ENCODE data around the gene HEPACAM.

HEPACAM gene

DNA sequence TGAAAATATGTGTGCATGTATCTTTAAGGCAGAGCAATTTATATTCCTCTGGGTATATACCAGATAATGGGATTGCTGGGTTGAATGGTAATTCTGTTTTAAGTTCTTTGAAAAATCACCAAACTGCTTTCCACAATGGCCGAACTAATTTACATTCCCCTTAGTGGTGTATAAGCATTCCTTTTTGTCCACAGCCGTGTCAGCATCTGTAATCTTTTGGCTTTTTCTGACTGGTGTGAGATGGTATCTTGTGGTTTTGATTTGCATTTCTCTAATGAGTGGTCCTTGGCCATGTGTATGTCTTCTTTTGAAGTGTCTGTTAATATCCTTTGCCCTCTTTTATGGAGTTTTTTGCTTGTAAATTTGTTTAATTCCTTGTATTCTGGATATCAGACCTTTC is 42.5 kb upstream of the HEPACAM start:
- Histone ChIP-seq H3K79me1 (ENCODE audit: low read length) (no peaks in the 10 kb centered on the region), H3K36me3 (ENCODE audit: control insufficient read depth in 1 of 2, insufficient read depth in 2 of 2, low read length in 2 of 2) (no peaks in the 10 kb centered on the region), H3K4me2 (ENCODE audit: low read length) (no peak overlapping the region), H4K12ac (ENCODE audit: low read depth, low read length) (no peak overlapping the region), H3K9ac (ENCODE audit: low read length) (no peak overlapping the region), H3K18ac (ENCODE audit: low read length) (no peak overlapping the region), H3K79me2 (ENCODE audit: control insufficient read depth, insufficient read depth, low read length, poor library complexity) (no peaks in the 10 kb centered on the region), H3K4me3 (ENCODE audit: low read depth, low read length) (no peak overlapping the region), H4K91ac (ENCODE audit: low read depth, low read length) (no peak overlapping the region), H2AK5ac (ENCODE audit: low read length) (no peak overlapping the region), H3K4me1 (ENCODE audit: control insufficient read depth in 1 of 2, insufficient read depth in 2 of 2, low read length in 2 of 2) (no peaks in the 10 kb centered on the region), H3K23ac (ENCODE audit: low read length) (no peak overlapping the region), H3K4ac (ENCODE audit: low read depth, low read length) (no peak overlapping the region), H3K9me3 (ENCODE audit: insufficient read depth, low read depth, low read length) (no peaks in the 10 kb centered on the region), H3K27ac (ENCODE audit: low read depth, low read length) (no peak overlapping the region), H3K14ac (ENCODE audit: low read length) (no peak overlapping the region), H4K8ac (ENCODE audit: low read depth, low read length) (no peak overlapping the region), H3K27me3 (ENCODE audit: insufficient read depth, low read length) (no peaks in the 10 kb centered on the region), H2BK120ac (ENCODE audit: insufficient read depth, low read length, poor library complexity) (no peak overlapping the region), H2BK12ac (ENCODE audit: low read length) (no peak overlapping the region), H2AFZ (ENCODE audit: insufficient read depth, low read length, poor library complexity) (no peak overlapping the region), H2BK5ac (ENCODE audit: low read depth, low read length, poor library complexity) (no peak overlapping the region)
- no CpG with 5 or more reads among the region's 2 CpGs for WGBS (ENCODE audit: extremely low coverage, insufficient coverage, insufficient read length)
- no peak for DNase-seq

DNA sequence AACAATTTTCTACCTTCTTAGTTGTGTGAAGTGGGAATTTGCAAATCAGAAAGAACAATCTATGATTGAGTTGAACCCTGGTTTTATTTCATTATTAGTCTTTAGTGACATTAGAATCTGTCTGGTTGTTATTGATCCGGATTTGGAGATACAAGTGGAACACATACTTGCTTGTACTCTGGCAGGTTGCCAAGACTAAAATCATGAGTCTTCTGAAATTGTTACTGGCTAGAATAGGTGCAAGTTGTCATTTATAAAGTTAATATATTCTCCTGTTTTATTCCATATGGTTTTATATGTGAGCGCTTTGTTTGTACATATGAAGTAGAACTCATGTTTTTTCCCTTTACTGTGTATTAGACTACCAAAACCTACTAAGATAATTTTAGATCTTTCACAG is 41.2 kb upstream of the HEPACAM start:
- H2BK5ac ChIP-seq (ENCODE audit: low read depth, low read length, poor library complexity) = no peak overlapping the region
- WGBS (ENCODE audit: extremely low coverage, insufficient coverage, insufficient read length) = no CpG with 5 or more reads among the region's 2 CpGs
- H3K79me2 ChIP-seq (ENCODE audit: control insufficient read depth, insufficient read depth, low read length, poor library complexity) = no peaks in the 10 kb centered on the region
- H3K4me3 ChIP-seq (ENCODE audit: low read depth, low read length) = no peak overlapping the region
- no peak overlapping the region for H3K9ac ChIP-seq (ENCODE audit: low read length)
- H2BK12ac ChIP-seq (ENCODE audit: low read length) = no peak overlapping the region
- no peak overlapping the region for H2BK120ac ChIP-seq (ENCODE audit: insufficient read depth, low read length, poor library complexity)
- H3K4me1 ChIP-seq (ENCODE audit: control insufficient read depth in 1 of 2, insufficient read depth in 2 of 2, low read length in 2 of 2) = no peaks in the 10 kb centered on the region
- no peak overlapping the region for H3K14ac ChIP-seq (ENCODE audit: low read length)
- no peaks in the 10 kb centered on the region for H3K9me3 ChIP-seq (ENCODE audit: insufficient read depth, low read depth, low read length)
- H3K23ac ChIP-seq (ENCODE audit: low read length) = no peak overlapping the region
- no peak overlapping the region for H3K27ac ChIP-seq (ENCODE audit: low read depth, low read length)
- H2AK5ac ChIP-seq (ENCODE audit: low read length) = no peak overlapping the region
- DNase-seq = no peak
- H3K27me3 ChIP-seq (ENCODE audit: insufficient read depth, low read length) = no peaks in the 10 kb centered on the region
- no peak overlapping the region for H3K4ac ChIP-seq (ENCODE audit: low read depth, low read length)
- no peaks in the 10 kb centered on the region for H3K79me1 ChIP-seq (ENCODE audit: low read length)
- no peak overlapping the region for H3K4me2 ChIP-seq (ENCODE audit: low read length)
- H4K91ac ChIP-seq (ENCODE audit: low read depth, low read length) = no peak overlapping the region
- H2AFZ ChIP-seq (ENCODE audit: insufficient read depth, low read length, poor library complexity) = no peak overlapping the region
- no peak overlapping the region for H4K8ac ChIP-seq (ENCODE audit: low read depth, low read length)
- H3K36me3 ChIP-seq (ENCODE audit: control insufficient read depth in 1 of 2, insufficient read depth in 2 of 2, low read length in 2 of 2) = no peaks in the 10 kb centered on the region
- H3K18ac ChIP-seq (ENCODE audit: low read length) = no peak overlapping the region
- no peak overlapping the region for H4K12ac ChIP-seq (ENCODE audit: low read depth, low read length)

DNA sequence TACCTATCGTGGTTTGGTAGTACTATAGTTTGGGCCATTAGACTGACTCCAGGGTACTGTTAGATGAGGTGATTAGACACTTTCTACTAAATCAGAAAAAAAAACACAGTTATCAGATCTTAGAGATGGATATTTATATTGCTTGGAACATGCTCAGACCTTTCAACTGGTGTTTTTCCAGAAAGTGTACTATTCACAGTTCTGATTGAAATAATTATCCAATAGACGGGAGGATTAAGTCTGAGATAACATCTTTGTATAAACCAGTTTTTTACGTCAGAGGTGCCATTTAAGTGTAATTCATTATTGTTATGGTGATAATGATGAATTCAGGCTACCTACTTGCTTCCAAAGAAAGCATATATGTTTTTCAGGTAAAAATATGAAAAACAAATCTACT is 40.7 kb upstream of the HEPACAM start:
- Histone ChIP-seq H2BK5ac (ENCODE audit: low read depth, low read length, poor library complexity) (no peak overlapping the region), H3K27ac (ENCODE audit: low read depth, low read length) (no peak overlapping the region), H3K14ac (ENCODE audit: low read length) (no peak overlapping the region), H3K9ac (ENCODE audit: low read length) (no peak overlapping the region), H4K8ac (ENCODE audit: low read depth, low read length) (no peak overlapping the region), H3K9me3 (ENCODE audit: insufficient read depth, low read depth, low read length) (no peaks in the 10 kb centered on the region), H3K79me2 (ENCODE audit: control insufficient read depth, insufficient read depth, low read length, poor library complexity) (no peaks in the 10 kb centered on the region), H2AFZ (ENCODE audit: insufficient read depth, low read length, poor library complexity) (no peak overlapping the region), H3K36me3 (ENCODE audit: control insufficient read depth in 1 of 2, insufficient read depth in 2 of 2, low read length in 2 of 2) (no peaks in the 10 kb centered on the region), H3K79me1 (ENCODE audit: low read length) (no peaks in the 10 kb centered on the region), H2BK12ac (ENCODE audit: low read length) (no peak overlapping the region), H3K4ac (ENCODE audit: low read depth, low read length) (no peak overlapping the region), H3K4me2 (ENCODE audit: low read length) (no peak overlapping the region), H4K91ac (ENCODE audit: low read depth, low read length) (no peak overlapping the region), H3K4me3 (ENCODE audit: low read depth, low read length) (no peak overlapping the region), H2BK120ac (ENCODE audit: insufficient read depth, low read length, poor library complexity) (no peak overlapping the region), H3K18ac (ENCODE audit: low read length) (no peak overlapping the region), H3K23ac (ENCODE audit: low read length) (no peak overlapping the region), H2AK5ac (ENCODE audit: low read length) (no peak overlapping the region), H3K27me3 (ENCODE audit: insufficient read depth, low read length) (no peaks in the 10 kb centered on the region), H4K12ac (ENCODE audit: low read depth, low read length) (no peak overlapping the region), H3K4me1 (ENCODE audit: control insufficient read depth in 1 of 2, insufficient read depth in 2 of 2, low read length in 2 of 2) (no peaks in the 10 kb centered on the region)
- no CpG with 5 or more reads among the region's 3 CpGs for WGBS (ENCODE audit: extremely low coverage, insufficient coverage, insufficient read length)
- DNase-seq = no peak

- H3K9ac ChIP-seq (ENCODE audit: low read length) = no peak overlapping the region
- H2AK5ac ChIP-seq (ENCODE audit: low read length) = no peak overlapping the region
- H4K12ac ChIP-seq (ENCODE audit: low read depth, low read length) = no peak overlapping the region
- no peak overlapping the region for H3K4me3 ChIP-seq (ENCODE audit: low read depth, low read length)
- H3K4me1 ChIP-seq (ENCODE audit: control insufficient read depth in 1 of 2, insufficient read depth in 2 of 2, low read length in 2 of 2) = no peaks in the 10 kb centered on the region
- H3K23ac ChIP-seq (ENCODE audit: low read length) = no peak overlapping the region
- no peak overlapping the region for H3K4ac ChIP-seq (ENCODE audit: low read depth, low read length)
- no CpG with 5 or more reads among the region's 2 CpGs for WGBS (ENCODE audit: extremely low coverage, insufficient coverage, insufficient read length)
- H3K79me2 ChIP-seq (ENCODE audit: control insufficient read depth, insufficient read depth, low read length, poor library complexity) = no peaks in the 10 kb centered on the region
- no peak overlapping the region for H2AFZ ChIP-seq (ENCODE audit: insufficient read depth, low read length, poor library complexity)
- H3K14ac ChIP-seq (ENCODE audit: low read length) = no peak overlapping the region
- no peaks in the 10 kb centered on the region for H3K79me1 ChIP-seq (ENCODE audit: low read length)
- no peak overlapping the region for H2BK12ac ChIP-seq (ENCODE audit: low read length)
- DNase-seq = no peak
- H3K27ac ChIP-seq (ENCODE audit: low read depth, low read length) = no peak overlapping the region
- H4K8ac ChIP-seq (ENCODE audit: low read depth, low read length) = no peak overlapping the region
- no peak overlapping the region for H2BK120ac ChIP-seq (ENCODE audit: insufficient read depth, low read length, poor library complexity)
- H2BK5ac ChIP-seq (ENCODE audit: low read depth, low read length, poor library complexity) = no peak overlapping the region
- H3K27me3 ChIP-seq (ENCODE audit: insufficient read depth, low read length) = no peaks in the 10 kb centered on the region
- H3K18ac ChIP-seq (ENCODE audit: low read length) = no peak overlapping the region
- no peaks in the 10 kb centered on the region for H3K36me3 ChIP-seq (ENCODE audit: control insufficient read depth in 1 of 2, insufficient read depth in 2 of 2, low read length in 2 of 2)
- no peak overlapping the region for H4K91ac ChIP-seq (ENCODE audit: low read depth, low read length)
- H3K4me2 ChIP-seq (ENCODE audit: low read length) = no peak overlapping the region
- H3K9me3 ChIP-seq (ENCODE audit: insufficient read depth, low read depth, low read length) = no peaks in the 10 kb centered on the region
These were observed 36.0 kb upstream of the HEPACAM start for GRCh38 chr11:124971810-124972209.

Data from trophoblast cell (in vitro differentiated cells and primary cell).